Thyroid gland (tissue), 4 donors: ENCODE data around the gene RAPGEF1. TPM values are rescaled to one million over a fixed set of nuclear protein-coding genes. Genes with fewer than 3 reads are reported as not detected.

Experiments used
- DNase-seq, 2 donors: peaks; one replicate each; pipeline ENCODE4 v3.0.0-alpha.2; 2019
- H3K27ac ChIP-seq, 3 donors: fragments of 200-600 bp; sonication (generic); 1 replicate in 2 of 3; 2 replicates in 1 of 3; pipeline ENCODE4 v1.5.1; 2016 to 2019; ENCODE audit warnings: mild to moderate bottlenecking in 1 of 3, moderate library complexity in 1 of 3
- H3K27me3 ChIP-seq: fragments of 200-600 bp; sonication (generic); one replicate; pipeline ENCODE4 v1.5.1; 2019
- H3K36me3 ChIP-seq, 2 donors: fragments of 200-600 bp; sonication (generic); one replicate each; pipeline ENCODE4 v1.5.1; 2016 to 2019
- H3K4me1 ChIP-seq, 2 donors: fragments of 200-600 bp; sonication (generic); one replicate each; pipeline ENCODE4 v1.5.1; 2017 to 2019
- H3K4me3 ChIP-seq, 3 donors: fragments of 200-600 bp; sonication (generic); replicated peaks in 1 of 3; 1 replicate in 2 of 3; 2 replicates in 1 of 3; pipeline ENCODE4 v1.5.1; 2016; ENCODE audit warnings: mild to moderate bottlenecking in 1 of 3
- H3K9me3 ChIP-seq: fragments of 200-600 bp; sonication (generic); one replicate; pipeline ENCODE4 v1.5.1; 2017
- CTCF ChIP-seq, 6 experiments: fragments of 200-600 bp in 3 of 6; fragments of 450-650 bp in 3 of 6; sonication (generic) in 3 of 6; IDR thresholded peaks; one replicate each; pipeline ENCODE4 v1.5.1; 2016 to 2019; ENCODE audit warnings: antibody characterized with exemption in 6 of 6, mild to moderate bottlenecking in 2 of 6, inconsistent platforms in 1 of 6, moderate library complexity in 1 of 6
- POLR2A ChIP-seq, 2 donors: fragments of 450-650 bp; IDR thresholded peaks; one replicate each; pipeline ENCODE4 v1.6.1; 2017; ENCODE audit warnings: antibody characterized with exemption in 2 of 2, mild to moderate bottlenecking in 2 of 2, moderate library complexity in 1 of 2
- WGBS, 2 donors: methylation state at CpG; one replicate each; pipeline ENCODE4 v1.1.5; 2017; 5-methylcytosine and 5-hydroxymethylcytosine counted together
- intact Hi-C: fragments of 100-400 bp; cut with DNase I; formaldehyde crosslinking; loops from one replicate; pipeline ENCODE4 v1.15.1; 2023
- total RNA-seq, 4 donors: library from RNA; depleted of rRNA; stranded (reverse); fragments of >200 nt; gene quantifications; one replicate each; pipeline ENCODE4 v1.2.3, GENCODE V29; 2016

The RAPGEF1 gene
- total RNA-seq, 4 donors from 2014 or later, result 39.6 to 52.5 (median 44.9) TPM

GRCh38 chr9:131720330-131720729 lies 19.5 kb downstream of the RAPGEF1 start:
- DNase-seq, result no peak
- Histone ChIP-seq H3K9me3 (no peaks in the 10 kb centered on the region), H3K27ac (no peak overlapping the region), H3K27me3 (no peaks in the 10 kb centered on the region), H3K4me1 (peaks cover 0 to 15% of the 10 kb centered on the region in 2 donors), H3K36me3 (no peaks in the 10 kb centered on the region), H3K4me3 (no peak overlapping the region)
- intact Hi-C loops, result no loop called here
- 89 to 94% methylated on average over 6 of the region's 6 CpGs for WGBS, 2 donors
- TF ChIP-seq POLR2A (IDR thresholded peaks at IDR 0.05), result no peak
- no peak for TF ChIP-seq CTCF (IDR thresholded peaks at IDR 0.05)

GRCh38 chr9:131719262-131719908 lies 20.5 kb downstream of the RAPGEF1 start:
- 67 to 69% methylated on average over 7 of the region's 7 CpGs for WGBS, 2 donors
- Histone ChIP-seq H3K27me3 (no peaks in the 10 kb centered on the region), H3K36me3 (no peaks in the 10 kb centered on the region), H3K4me1 (peaks cover 3 to 24% of the 10 kb centered on the region in 2 donors), H3K27ac (peak overlapping the region in 1 of 3 donors; percentile 54), H3K9me3 (no peaks in the 10 kb centered on the region), H3K4me3 (no peak overlapping the region)
- TF ChIP-seq POLR2A (IDR thresholded peaks at IDR 0.05), result no peak
- no peak for TF ChIP-seq CTCF (IDR thresholded peaks at IDR 0.05)
- intact Hi-C loops, result no loop called here
- no peak for DNase-seq

- intact Hi-C loops, result no loop called here
- H3K27ac ChIP-seq, result no peak overlapping the region
Observed at GRCh38 chr9:131717719-131718460, 22.0 kb downstream of the RAPGEF1 start.

GRCh38 chr9:131715906-131716305 lies 24.0 kb downstream of the RAPGEF1 start:
- Histone ChIP-seq H3K27ac (peak overlapping the region in 2 of 3 donors; percentile 78), H3K27me3 (no peaks in the 10 kb centered on the region), H3K4me3 (no peak overlapping the region), H3K36me3 (no peaks in the 10 kb centered on the region), H3K9me3 (no peaks in the 10 kb centered on the region), H3K4me1 (peaks cover 9 to 44% of the 10 kb centered on the region in 2 donors)
- 67 to 77% methylated on average over 5 of the region's 5 CpGs for WGBS, 2 donors
- intact Hi-C loops, result no loop called here
- no peak for DNase-seq
- no peak for TF ChIP-seq POLR2A (IDR thresholded peaks at IDR 0.05)
- TF ChIP-seq CTCF (IDR thresholded peaks at IDR 0.05), result no peak

More at GRCh38 chr9:131717719-131718460, 22.0 kb downstream of the RAPGEF1 start:
- H3K36me3 ChIP-seq, result no peaks in the 10 kb centered on the region
- H3K4me1 ChIP-seq, result peaks cover 5 to 38% of the 10 kb centered on the region in 2 donors
- H3K9me3 ChIP-seq, result no peaks in the 10 kb centered on the region
- TF ChIP-seq POLR2A (IDR thresholded peaks at IDR 0.05) (no peak), CTCF (IDR thresholded peaks at IDR 0.05) (no peak)
- 91 to 94% methylated on average over 14 of the region's 14 CpGs for WGBS, 2 donors
- no peak overlapping the region for H3K4me3 ChIP-seq
- no peaks in the 10 kb centered on the region for H3K27me3 ChIP-seq
- no peak for DNase-seq

GRCh38 chr9:131714821-131715220 lies 25.1 kb downstream of the RAPGEF1 start:
- Histone ChIP-seq H3K27me3 (no peaks in the 10 kb centered on the region), H3K4me3 (no peak overlapping the region), H3K36me3 (no peaks in the 10 kb centered on the region), H3K27ac (peak overlapping the region; percentile 15 to 78 (median 78)), H3K9me3 (no peaks in the 10 kb centered on the region), H3K4me1 (peaks cover 15 to 54% of the 10 kb centered on the region in 2 donors)
- intact Hi-C loops, result no loop called here
- WGBS, 2 donors, result 81 to 87% methylated on average over 9 of the region's 9 CpGs
- DNase-seq, result no peak
- TF ChIP-seq CTCF (IDR thresholded peaks at IDR 0.05) (no peak), POLR2A (IDR thresholded peaks at IDR 0.05) (no peak)
